KBM-7 (cell line): Measurements from ENCODE around the gene KIF25.

Experiments used
- DNase-seq: peaks from one replicate; pipeline ENCODE4 v3.0.0-alpha.2; 2015
- in situ Hi-C: fragments of 300-500 bp; cut with MboI; formaldehyde crosslinking; loops from 2 replicates; pipeline ENCODE4 v1.14.3; 2020; ENCODE audit warnings: low sequenced_read_pairs, low pct_unique_long_range_greater_than_20kb, mixed read lengths

The KIF25 gene

DNA sequence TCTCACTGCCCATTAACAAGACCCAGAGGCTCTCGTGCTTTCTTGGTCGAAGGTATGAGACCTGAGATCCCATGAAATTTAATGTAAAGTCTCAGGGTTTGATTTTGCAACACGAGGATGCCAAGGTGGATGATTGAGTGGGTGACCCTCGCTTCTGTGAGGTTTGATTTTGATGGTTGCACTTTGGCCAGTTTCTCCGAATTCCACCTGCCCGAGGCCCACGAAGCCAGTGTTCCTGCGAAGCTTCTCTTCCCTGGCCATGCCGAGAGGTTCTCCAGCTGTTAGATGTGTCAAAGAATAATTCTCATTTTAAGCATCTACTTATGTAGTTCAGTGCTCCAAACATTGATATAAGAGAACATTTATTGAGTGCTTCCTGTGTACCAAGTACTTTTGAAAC, at the start of gene KIF25:
KIF25 (plus strand) TSS at position 30 of the 400 bp plus-strand sequence. CDS start 31,915 bp downstream, outside the sequence.
- no peak for DNase-seq

DNA sequence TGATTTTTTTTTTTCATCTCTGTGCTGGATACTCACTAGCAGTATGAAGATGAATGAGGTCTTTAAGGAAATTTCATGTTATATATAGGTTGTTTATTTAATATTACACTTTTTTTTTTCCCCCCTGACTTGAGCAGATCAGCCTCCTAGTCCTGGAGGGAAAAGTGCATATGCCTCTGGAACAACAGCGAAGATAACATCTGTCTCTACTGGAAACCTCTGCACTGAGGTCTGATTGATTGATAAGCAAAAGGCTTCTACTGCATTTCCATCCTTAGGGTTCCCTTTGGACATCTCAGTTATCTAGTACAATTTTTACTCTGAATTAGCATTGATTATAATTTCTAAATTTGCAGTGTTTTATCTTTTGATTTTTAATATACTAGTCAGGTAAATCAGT, 49.8 kb upstream of the KIF25 start:
- no peak for DNase-seq
- in situ Hi-C loops: no loop called here

More for the DNA sequence above, at the start of gene KIF25:
- in situ Hi-C loops: no loop called here

DNA sequence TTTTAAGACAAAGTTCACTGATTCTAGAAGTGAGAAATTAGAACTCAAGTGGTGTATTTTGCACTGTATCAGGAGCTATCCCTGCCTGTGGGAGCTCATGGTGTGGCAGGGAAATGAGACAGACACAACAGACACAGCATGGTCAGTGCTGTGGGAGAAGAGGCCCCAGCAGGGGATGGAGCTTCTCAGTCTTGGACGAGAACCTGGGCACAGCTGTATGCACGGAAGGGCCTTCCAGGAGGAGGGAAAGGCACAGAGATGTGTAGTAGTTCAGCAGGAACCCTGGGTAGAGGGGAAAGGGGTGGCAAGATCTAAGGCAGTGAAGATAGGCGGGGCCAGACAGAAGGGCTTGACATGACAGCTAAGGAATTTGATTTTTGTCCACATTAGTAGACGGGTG, 48.8 kb upstream of the KIF25 start:
- no peak for DNase-seq
- in situ Hi-C loops: no loop called here

GRCh38 chr6:167949121-167949684, 48.3 kb upstream of the KIF25 start:
- DNase-seq: no peak
- in situ Hi-C loops: no loop called here

GRCh38 chr6:167951781-167952511, 45.5 kb upstream of the KIF25 start:
- in situ Hi-C loops: no loop called here
- DNase-seq: no peak

GRCh38 chr6:167952512-167952859, 45.0 kb upstream of the KIF25 start:
- no peak for DNase-seq
- in situ Hi-C loops: no loop called here

GRCh38 chr6:167953551-167953950, 43.9 kb upstream of the KIF25 start:
- in situ Hi-C loops: no loop called here
- no peak for DNase-seq

- in situ Hi-C loops: no loop called here
Observed at GRCh38 chr6:167954151-167954550, 43.3 kb upstream of the KIF25 start.

GRCh38 chr6:167956491-167956890, 41.0 kb upstream of the KIF25 start:
- in situ Hi-C loops: no loop called here

More at GRCh38 chr6:167954151-167954550, 43.3 kb upstream of the KIF25 start:
- no peak for DNase-seq

DNA sequence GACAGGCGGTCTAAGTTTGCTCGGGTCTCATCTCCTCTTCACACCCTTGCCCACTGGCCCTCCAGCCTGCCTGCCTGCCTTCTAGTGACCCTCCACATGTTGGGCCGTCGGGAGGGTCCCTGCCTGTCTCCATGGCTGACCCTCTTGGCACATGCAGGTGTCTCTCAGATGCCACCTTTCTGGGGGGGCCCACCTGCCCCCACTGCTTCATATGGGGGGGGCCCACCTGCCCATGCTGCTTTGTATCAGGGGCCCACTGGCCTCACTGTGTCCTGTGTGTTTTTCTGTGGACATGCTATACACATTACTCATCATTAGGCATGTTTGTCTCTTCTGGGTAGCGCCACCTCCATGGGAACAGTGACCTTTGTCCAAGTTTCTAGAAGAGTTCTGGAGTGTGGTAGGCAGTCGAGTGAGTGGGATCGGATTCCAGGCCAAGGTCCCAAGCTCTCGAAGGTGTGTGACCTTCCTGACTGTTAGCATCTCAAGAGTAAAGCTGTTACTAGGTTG, 40.4 kb upstream of the KIF25 start:
- in situ Hi-C loops: no loop called here
- no peak for DNase-seq

More at GRCh38 chr6:167956491-167956890, 41.0 kb upstream of the KIF25 start:
- no peak for DNase-seq

DNA sequence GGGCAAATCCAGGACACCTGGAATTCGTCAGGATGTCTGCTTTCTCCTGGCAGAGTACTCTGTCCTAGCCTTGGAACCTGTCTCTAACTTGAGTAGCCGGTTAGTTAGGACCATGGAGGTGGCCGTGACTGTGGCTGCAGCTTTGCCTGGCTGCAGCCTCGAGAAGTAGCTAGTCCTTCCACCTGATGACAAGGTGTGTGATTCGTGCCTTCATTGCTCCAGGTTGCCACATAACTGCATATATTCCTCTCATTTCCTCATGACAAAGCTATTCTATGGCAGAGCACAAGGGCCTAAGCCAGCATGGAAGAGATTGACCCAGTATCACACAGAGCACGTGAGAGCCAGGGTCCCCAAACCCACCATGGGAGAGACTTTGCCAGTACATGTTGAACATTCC, 39.8 kb upstream of the KIF25 start:
- DNase-seq: no peak
- in situ Hi-C loops: no loop called here

- no peak for DNase-seq
- in situ Hi-C loops: no loop called here
Observed at GRCh38 chr6:167960579-167960978, 36.9 kb upstream of the KIF25 start.

GRCh38 chr6:167962711-167963110, 34.8 kb upstream of the KIF25 start:
- in situ Hi-C loops: no loop called here
- no peak for DNase-seq

DNA sequence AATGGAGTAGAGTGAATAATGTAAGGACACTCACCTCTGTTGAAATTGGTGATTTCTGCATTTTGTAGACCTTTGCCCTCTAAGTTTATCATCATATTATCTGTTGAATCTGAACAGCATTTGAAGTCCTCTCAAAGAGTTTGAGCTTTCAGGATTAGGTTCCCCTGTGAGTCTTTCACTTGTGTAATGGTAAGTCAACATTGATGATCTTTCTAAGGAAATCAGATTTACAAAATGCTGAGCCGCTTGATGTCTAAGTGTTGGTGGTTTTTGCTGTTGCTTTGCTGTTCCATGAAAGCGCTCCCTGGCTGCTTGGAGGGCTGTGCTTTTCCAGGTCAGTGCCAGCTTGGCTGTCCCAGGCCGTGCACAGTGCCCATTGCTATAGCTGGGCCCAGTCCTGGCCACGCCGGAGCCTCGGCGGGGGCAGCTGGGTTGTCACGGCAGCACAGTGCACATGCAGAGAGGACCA, 33.8 kb upstream of the KIF25 start:
- in situ Hi-C loops: no loop called here
- DNase-seq: no peak

DNA sequence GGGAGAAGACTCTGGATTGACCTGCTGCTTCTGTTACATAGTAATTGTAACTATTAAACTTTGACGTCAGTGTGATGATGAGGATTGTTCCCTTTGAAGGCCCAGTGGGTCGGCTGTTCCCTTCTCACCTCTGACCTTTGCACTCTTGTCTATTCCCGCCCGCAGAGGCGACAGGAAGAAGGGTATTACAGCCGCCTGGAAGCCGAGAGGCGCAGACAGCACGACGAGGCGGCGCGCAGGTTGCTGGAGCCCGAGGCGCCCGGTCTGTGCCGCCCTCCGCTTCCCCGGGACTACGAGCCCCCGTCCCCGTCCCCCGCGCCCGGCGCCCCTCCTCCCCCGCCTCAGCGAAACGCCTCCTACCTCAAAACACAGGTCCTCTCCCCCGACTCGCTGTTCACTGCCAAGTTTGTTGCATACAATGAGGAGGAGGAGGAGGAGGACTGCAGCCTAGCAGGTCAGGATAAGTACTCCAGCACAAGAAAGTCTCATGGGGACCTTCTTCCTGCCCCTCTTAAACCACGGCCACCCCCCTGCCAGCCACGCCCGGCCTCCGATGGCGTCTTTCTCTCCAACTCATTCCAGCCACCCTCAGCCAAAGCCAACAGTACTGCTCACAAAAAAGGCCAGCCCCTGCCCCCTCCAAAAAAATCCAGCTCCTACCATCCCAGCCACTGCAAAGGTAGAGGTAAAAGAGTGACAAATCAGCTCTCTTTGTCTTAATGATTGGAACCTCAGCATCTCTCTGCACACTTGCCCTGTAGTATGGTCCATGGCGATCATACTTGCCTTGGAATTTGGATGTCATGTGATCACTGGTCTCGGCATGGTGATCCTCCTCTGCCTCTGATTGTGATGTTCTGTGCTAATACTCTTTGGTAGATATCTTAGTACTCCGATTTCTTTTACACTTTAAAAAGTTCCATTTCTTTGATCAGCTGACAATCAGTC, 31.6 kb upstream of the KIF25 start:
- in situ Hi-C loops: no loop called here

DNA sequence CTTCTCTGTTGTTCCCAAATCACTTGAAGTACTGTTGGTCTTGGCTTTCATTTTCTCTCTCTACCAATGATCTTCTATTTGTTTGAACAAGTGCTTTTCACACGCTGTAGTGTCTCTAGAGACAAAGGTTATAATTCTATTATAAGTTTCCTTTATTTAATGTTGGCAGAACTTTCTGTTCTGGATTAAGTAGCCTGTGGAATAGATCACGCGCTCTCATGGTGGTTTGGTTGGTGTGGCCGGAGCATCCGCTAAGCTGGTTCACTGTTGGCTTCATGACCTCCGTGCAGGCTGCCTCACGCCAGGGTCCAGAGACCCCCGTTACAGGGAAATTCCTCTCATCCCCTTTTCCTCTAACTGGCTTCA, 30.9 kb upstream of the KIF25 start:
- in situ Hi-C loops: no loop called here
- DNase-seq: no peak

More for the DNA sequence above, 31.6 kb upstream of the KIF25 start:
- no peak for DNase-seq

DNA sequence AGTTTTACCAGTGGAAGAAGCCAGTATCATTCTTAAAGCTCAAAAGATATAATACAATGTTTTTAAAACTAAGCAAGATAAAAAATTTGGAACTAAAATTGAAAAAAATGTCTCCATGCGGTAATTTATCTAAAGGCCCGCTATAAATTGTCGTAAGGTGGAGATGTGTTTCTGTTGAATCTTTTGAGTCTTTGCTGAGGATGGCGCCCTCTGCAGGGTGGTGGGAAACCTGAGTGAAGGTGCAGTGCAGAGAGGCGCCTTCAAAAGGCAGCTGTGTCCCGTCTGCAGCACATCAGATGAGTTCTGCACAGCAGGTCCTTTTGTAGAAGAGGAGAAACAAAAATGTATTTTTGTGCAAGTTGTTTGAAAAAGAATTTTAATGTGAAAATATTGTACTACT, 29.4 kb upstream of the KIF25 start:
- peak; percentile 44 for DNase-seq
- in situ Hi-C loops: no loop called here

- no peak for DNase-seq
- in situ Hi-C loops: no loop called here
Observed at GRCh38 chr6:167970230-167970629, 27.2 kb upstream of the KIF25 start.

DNA sequence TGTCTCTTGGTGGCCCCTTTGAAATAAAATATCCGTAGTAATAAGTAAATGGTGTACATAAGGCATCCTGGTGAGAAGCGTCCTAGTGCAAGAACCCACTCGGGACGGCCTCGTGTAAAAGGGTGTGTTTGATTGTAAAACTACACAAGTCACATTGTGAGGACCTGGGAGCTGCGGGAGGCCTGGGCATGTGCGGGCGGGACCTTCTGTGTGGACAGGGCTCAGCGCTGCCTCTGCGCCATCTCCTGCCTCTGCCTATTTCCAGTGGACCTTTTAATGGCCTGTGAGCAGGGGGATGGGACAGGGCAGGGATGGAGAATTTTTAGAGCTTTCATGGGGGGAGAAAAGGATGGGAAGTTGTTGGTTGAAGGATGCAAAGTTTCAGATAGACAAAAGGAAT, 25.3 kb upstream of the KIF25 start:
- in situ Hi-C loops: no loop called here
- DNase-seq: no peak
